K562 (cell line): ENCODE measurements around the gene ALG12.

Source experiments
- CAMTA2 ChIP-seq: fragments of 250-450 bp; sonication (Bioruptor Pico); conservative IDR thresholded peaks from 2 replicates; pipeline ENCODE4 v1.5.1; 2022
- FOXP1 ChIP-seq: sonication (generic); formaldehyde crosslinking; IDR thresholded peaks from 2 replicates; pipeline ENCODE4 v1.8.0; 2022; ENCODE audit warnings: mild to moderate bottlenecking, missing genetic modification reagents
- MXI1 ChIP-seq: IDR thresholded peaks from 2 replicates; pipeline ENCODE4 v1.6.1; 2011; ENCODE audit warnings: low read depth, mild to moderate bottlenecking, improper control_type of control experiment, low read length
- TF ChIP-seq, protein P1 (sequence below): sonication (generic); formaldehyde crosslinking; IDR thresholded peaks from 2 replicates; pipeline ENCODE4 v1.8.0; 2022; ENCODE audit warnings: mild to moderate bottlenecking, missing genetic modification reagents
- TF ChIP-seq, protein P2 (sequence below): sonication (generic); formaldehyde crosslinking; IDR thresholded peaks from 2 replicates; pipeline ENCODE4 v1.8.1; 2023; ENCODE audit warnings: mild to moderate bottlenecking, missing genetic modification reagents

DNA sequence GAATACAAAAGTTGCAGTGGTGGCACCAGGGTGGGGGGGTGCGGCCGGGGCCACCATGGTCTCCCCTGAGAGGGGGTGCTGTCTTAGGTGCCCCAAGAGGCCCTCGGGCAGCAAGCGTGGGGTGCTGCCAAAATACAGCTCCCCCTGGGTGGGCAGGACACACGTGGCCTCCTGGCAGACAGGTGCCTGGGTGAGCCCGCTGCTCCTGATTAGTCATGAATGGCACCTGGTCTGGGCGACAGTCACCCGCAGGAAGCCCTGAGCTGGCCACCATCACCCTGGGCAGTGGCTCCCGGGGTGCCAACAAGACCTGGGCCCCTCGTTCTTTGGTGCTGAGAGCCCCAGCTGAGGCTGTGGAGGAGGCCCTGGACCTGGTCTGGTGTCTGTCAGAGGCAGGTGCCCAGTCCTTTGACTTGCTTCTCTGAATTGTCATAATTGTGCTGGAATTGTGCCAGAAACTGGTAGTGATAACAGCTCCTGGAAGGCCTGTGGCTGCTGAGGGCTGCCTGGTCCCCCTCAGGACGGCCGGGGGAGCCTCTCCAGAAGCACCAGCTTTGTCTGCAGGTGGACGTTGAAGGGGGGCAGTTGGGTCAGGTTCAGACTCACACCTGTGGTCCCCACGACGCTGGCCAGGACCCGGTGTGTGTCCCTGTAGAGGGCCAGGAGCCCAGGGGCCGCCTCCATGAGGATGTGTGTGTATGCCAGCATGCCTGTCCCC is 14.8 kb downstream of the ALG12 start:
- TF ChIP-seq FOXP1 (CRISPR knock-in tag) (no peak), MXI1 (no peak), CAMTA2 (CRISPR knock-in tag) (no peak)
- TF ChIP-seq, protein P1, sequence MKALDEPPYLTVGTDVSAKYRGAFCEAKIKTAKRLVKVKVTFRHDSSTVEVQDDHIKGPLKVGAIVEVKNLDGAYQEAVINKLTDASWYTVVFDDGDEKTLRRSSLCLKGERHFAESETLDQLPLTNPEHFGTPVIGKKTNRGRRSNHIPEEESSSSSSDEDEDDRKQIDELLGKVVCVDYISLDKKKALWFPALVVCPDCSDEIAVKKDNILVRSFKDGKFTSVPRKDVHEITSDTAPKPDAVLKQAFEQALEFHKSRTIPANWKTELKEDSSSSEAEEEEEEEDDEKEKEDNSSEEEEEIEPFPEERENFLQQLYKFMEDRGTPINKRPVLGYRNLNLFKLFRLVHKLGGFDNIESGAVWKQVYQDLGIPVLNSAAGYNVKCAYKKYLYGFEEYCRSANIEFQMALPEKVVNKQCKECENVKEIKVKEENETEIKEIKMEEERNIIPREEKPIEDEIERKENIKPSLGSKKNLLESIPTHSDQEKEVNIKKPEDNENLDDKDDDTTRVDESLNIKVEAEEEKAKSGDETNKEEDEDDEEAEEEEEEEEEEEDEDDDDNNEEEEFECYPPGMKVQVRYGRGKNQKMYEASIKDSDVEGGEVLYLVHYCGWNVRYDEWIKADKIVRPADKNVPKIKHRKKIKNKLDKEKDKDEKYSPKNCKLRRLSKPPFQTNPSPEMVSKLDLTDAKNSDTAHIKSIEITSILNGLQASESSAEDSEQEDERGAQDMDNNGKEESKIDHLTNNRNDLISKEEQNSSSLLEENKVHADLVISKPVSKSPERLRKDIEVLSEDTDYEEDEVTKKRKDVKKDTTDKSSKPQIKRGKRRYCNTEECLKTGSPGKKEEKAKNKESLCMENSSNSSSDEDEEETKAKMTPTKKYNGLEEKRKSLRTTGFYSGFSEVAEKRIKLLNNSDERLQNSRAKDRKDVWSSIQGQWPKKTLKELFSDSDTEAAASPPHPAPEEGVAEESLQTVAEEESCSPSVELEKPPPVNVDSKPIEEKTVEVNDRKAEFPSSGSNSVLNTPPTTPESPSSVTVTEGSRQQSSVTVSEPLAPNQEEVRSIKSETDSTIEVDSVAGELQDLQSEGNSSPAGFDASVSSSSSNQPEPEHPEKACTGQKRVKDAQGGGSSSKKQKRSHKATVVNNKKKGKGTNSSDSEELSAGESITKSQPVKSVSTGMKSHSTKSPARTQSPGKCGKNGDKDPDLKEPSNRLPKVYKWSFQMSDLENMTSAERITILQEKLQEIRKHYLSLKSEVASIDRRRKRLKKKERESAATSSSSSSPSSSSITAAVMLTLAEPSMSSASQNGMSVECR (CRISPR knock-in tag) = no peak
- TF ChIP-seq, protein P2, sequence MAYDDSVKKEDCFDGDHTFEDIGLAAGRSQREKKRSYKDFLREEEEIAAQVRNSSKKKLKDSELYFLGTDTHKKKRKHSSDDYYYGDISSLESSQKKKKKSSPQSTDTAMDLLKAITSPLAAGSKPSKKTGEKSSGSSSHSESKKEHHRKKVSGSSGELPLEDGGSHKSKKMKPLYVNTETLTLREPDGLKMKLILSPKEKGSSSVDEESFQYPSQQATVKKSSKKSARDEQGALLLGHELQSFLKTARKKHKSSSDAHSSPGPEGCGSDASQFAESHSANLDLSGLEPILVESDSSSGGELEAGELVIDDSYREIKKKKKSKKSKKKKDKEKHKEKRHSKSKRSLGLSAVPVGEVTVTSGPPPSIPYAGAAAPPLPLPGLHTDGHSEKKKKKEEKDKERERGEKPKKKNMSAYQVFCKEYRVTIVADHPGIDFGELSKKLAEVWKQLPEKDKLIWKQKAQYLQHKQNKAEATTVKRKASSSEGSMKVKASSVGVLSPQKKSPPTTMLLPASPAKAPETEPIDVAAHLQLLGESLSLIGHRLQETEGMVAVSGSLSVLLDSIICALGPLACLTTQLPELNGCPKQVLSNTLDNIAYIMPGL (CRISPR knock-in tag) = no peak
